ENCODE results near the gene IKZF3.

GRCh38 chr17:39820541-39820940 lies 43.6 kb downstream of the IKZF3 start:
- TF ChIP-seq CTCF (IDR thresholded peaks at IDR 0.05): no peak
- no peak for TF ChIP-seq POLR2A (IDR thresholded peaks at IDR 0.05)

All from thyroid gland (tissue), 4 donors.